Caco-2 (cell line): ENCODE measurements around the gene P2RX6. TPM values are rescaled to one million over a fixed set of nuclear protein-coding genes. Genes with fewer than 3 reads are reported as not detected.

Source experiments
- BruUV-seq: library from RNA; stranded (reverse); fragments of 400-500 nt; replicated peaks from 2 replicates; lab custom pipeline; 2021; lab: Mats Ljungman, UMichigan
- CTCF ChIA-PET: fragments of 300-600 bp; sonication (Branson Sonifier 250); formaldehyde crosslinking; loops from one replicate; lab custom pipeline; 2022; ENCODE audit warnings: antibody characterized with exemption; lab: Charles Lee
- POLR2A ChIA-PET: fragments of 300-600 bp; sonication (Branson Sonifier 250); formaldehyde crosslinking; loops from one replicate; lab custom pipeline; 2022; ENCODE audit warnings: antibody characterized with exemption; lab: Charles Lee
- DNase-seq, 2 experiments: peaks; one replicate each; pipeline versions ENCODE4 v3.0.0 to v3.0.0-alpha.2; 2020 to 2022
- H3K27me3 ChIP-seq: replicated peaks from 2 replicates; pipeline ENCODE4 v1.6.0; 2011; ENCODE audit warnings: low read length; ENCODE audit not compliant: control insufficient read depth, insufficient read depth
- H3K36me3 ChIP-seq: 2 replicates; pipeline ENCODE4 v1.5.1; 2011; ENCODE audit warnings: low read length; ENCODE audit not compliant: control insufficient read depth, insufficient read depth
- H3K4me1 ChIP-seq: fragments of 250-450 bp; sonication (Bioruptor Pico); 2 replicates; pipeline ENCODE4 v1.5.1; 2020; ENCODE audit warnings: mild to moderate bottlenecking
- H3K4me3 ChIP-seq: 2 replicates; pipeline ENCODE4 v1.5.1; 2011; ENCODE audit warnings: low read depth, mild to moderate bottlenecking, control low read depth, low read length
- H3K9me3 ChIP-seq: fragments of 250-450 bp; sonication (Bioruptor Pico); 2 replicates; pipeline ENCODE4 v1.5.1; 2020; ENCODE audit warnings: mild to moderate bottlenecking, moderate library complexity
- H3K27ac Mint-ChIP-seq: one replicate; pipeline ENCODE4 v1.8.0; 2022; ENCODE audit warnings: mixed read lengths; ENCODE audit not compliant: unreplicated experiment
- H3K27me3 Mint-ChIP-seq: one replicate; pipeline ENCODE4 v1.8.0; 2022; ENCODE audit warnings: mixed read lengths; ENCODE audit not compliant: insufficient read depth, unreplicated experiment
- H3K36me3 Mint-ChIP-seq: one replicate; pipeline ENCODE4 v1.8.0; 2022; ENCODE audit warnings: mild to moderate bottlenecking, mixed read lengths; ENCODE audit not compliant: insufficient read depth, unreplicated experiment
- H3K4me1 Mint-ChIP-seq: one replicate; pipeline ENCODE4 v1.8.0; 2022; ENCODE audit warnings: low read depth, mixed read lengths; ENCODE audit not compliant: unreplicated experiment
- H3K4me3 Mint-ChIP-seq: one replicate; pipeline ENCODE4 v1.8.0; 2022; ENCODE audit warnings: mild to moderate bottlenecking, moderate library complexity, mixed read lengths; ENCODE audit not compliant: unreplicated experiment
- H3K9me3 Mint-ChIP-seq: one replicate; pipeline ENCODE4 v1.8.0; 2022; ENCODE audit warnings: mixed read lengths; ENCODE audit not compliant: unreplicated experiment
- intact Hi-C: fragments of 100-400 bp; cut with micrococcal nuclease; formaldehyde crosslinking; loops from one replicate; pipeline ENCODE4 v1.10.0; 2022; ENCODE audit not compliant: unreplicated experiment
- total RNA-seq: library from RNA; stranded (reverse); gene quantifications from 2 replicates; pipeline ENCODE4 v1.2.3, GENCODE V29; 2022
- TF ChIP-seq, protein P1 (sequence below), 2 experiments: fragments of 200-600 bp in 1 of 2; IDR thresholded peaks; 1 replicate in 1 of 2; 2 replicates in 1 of 2; pipeline versions ENCODE4 v1.5.1 to v1.8.0; 2011 to 2022; ENCODE audit warnings: antibody characterized with exemption in 1 of 2, control low read depth in 1 of 2, inconsistent platforms in 1 of 2, low read depth in 1 of 2, low read length in 1 of 2, mild to moderate bottlenecking in 1 of 2, moderate library complexity in 1 of 2; ENCODE audit not compliant: insufficient read depth in 1 of 2, severe bottlenecking in 1 of 2, unreplicated experiment in 1 of 2

The P2RX6 gene
- total RNA-seq, 1 experiment from 2014 or later = 0.11 TPM

DNA sequence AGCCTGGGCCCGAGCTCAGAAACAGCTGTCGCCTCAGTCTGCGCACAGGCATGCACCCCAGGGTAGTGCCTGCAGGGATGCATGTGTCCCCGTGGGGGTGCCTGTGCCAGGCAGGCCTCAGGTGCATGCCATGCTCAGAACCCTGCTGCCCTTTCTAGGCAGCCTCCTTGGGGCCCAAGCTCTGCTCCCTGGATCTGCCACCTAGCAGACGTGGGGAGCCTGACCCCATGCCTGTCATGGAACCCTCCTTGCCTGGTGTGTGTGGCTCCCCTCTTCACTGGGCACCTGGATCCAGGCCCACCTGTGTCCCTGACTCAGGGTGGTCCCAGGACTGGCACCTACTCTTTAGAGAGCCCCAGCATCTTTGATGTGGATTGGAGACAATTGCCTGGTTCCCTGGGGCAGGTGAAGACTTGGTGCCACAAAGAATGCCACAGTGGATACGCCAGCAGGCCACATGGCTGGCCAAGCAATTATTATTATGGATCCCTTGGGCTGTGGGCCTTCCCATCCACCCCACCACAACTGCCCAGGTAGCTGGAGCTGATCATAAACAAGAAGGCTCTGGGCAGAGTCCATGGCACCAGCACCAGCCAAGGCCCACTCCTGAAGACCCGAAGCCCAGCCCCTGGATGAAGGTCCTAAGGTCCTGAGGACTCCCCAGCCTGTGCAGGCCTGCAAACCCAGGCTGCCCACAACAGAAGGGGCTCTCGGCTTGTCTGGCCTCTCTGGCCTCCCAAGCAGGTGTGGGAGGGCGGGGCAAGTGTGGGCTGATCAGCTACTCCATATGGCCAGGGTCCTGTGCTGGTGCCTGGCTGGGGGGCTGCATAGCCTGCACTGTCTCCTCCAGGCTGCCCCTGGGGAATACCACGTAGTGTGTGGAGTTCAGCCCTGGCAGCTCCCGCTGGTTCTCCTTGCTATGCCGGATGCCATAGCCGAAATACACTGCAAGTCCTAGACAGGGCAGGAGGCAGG lies 13.6 kb downstream of the P2RX6 start:
- Mint-ChIP-seq H3K4me3 (no peak overlapping the region), H3K9me3 (no peaks in the 10 kb centered on the region), H3K4me1 (no peaks in the 10 kb centered on the region), H3K36me3 (peaks cover 6% of the 10 kb centered on the region), H3K27ac (no peak overlapping the region), H3K27me3 (no peaks in the 10 kb centered on the region)
- Histone ChIP-seq H3K4me1 (peaks cover 31% of the 10 kb centered on the region), H3K9me3 (no peaks in the 10 kb centered on the region), H3K4me3 (no peak overlapping the region), H3K27me3 (no peaks in the 10 kb centered on the region), H3K36me3 (no peaks in the 10 kb centered on the region)
- CTCF ChIA-PET = no interaction called here
- DNase-seq = no peak
- intact Hi-C loops = no loop called here
- POLR2A ChIA-PET = no interaction called here
- no TSS peak for BruUV-seq
- TF ChIP-seq, protein P1, sequence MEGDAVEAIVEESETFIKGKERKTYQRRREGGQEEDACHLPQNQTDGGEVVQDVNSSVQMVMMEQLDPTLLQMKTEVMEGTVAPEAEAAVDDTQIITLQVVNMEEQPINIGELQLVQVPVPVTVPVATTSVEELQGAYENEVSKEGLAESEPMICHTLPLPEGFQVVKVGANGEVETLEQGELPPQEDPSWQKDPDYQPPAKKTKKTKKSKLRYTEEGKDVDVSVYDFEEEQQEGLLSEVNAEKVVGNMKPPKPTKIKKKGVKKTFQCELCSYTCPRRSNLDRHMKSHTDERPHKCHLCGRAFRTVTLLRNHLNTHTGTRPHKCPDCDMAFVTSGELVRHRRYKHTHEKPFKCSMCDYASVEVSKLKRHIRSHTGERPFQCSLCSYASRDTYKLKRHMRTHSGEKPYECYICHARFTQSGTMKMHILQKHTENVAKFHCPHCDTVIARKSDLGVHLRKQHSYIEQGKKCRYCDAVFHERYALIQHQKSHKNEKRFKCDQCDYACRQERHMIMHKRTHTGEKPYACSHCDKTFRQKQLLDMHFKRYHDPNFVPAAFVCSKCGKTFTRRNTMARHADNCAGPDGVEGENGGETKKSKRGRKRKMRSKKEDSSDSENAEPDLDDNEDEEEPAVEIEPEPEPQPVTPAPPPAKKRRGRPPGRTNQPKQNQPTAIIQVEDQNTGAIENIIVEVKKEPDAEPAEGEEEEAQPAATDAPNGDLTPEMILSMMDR (IDR thresholded peaks at IDR 0.05; ENCODE audit: insufficient read depth in 1 of 2, low read depth in 1 of 2, low read length in 1 of 2, severe bottlenecking in 1 of 2, unreplicated experiment in 1 of 2) = no peak

GRCh38 chr22:21029486-21030025 lies 14.6 kb downstream of the P2RX6 start:
- H3K4me1 Mint-ChIP-seq = no peaks in the 10 kb centered on the region
- CTCF ChIA-PET = no interaction called here
- H3K4me1 ChIP-seq = peaks cover 31% of the 10 kb centered on the region
- H3K36me3 ChIP-seq = no peaks in the 10 kb centered on the region
- TF ChIP-seq, protein P1 (IDR thresholded peaks at IDR 0.05; ENCODE audit: insufficient read depth in 1 of 2, low read depth in 1 of 2, low read length in 1 of 2, severe bottlenecking in 1 of 2, unreplicated experiment in 1 of 2) = no peak
- H3K27ac Mint-ChIP-seq = no peak overlapping the region
- intact Hi-C loops = no loop called here
- H3K27me3 ChIP-seq = no peaks in the 10 kb centered on the region
- H3K9me3 ChIP-seq = no peaks in the 10 kb centered on the region
- POLR2A ChIA-PET = no interaction called here
- no peak overlapping the region for H3K4me3 Mint-ChIP-seq
- H3K4me3 ChIP-seq = no peak overlapping the region
- BruUV-seq = no TSS peak
- H3K9me3 Mint-ChIP-seq = no peaks in the 10 kb centered on the region
- H3K27me3 Mint-ChIP-seq = no peaks in the 10 kb centered on the region
- DNase-seq = no peak
- peaks cover 9% of the 10 kb centered on the region for H3K36me3 Mint-ChIP-seq

DNA sequence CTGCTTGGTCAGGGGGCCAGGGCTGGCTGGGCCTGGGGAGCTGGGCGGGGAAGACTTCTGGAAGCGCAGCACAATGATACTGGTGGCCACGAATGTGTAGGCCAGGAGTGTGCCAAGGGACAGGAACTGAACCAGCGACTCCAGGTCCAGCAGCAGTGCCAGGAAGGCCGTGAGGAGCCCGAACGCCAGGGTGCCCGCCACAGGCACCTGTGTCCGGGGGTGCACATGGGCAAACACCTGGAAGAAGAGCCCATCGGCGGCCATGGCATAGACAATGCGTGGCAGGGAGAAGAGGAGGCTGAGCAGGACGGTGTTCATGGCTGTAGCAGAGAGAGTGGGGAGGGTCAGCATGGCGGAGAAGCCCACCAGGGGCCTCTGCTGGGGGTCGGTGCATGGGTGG lies 15.1 kb downstream of the P2RX6 start:
- BruUV-seq = no TSS peak
- H3K36me3 Mint-ChIP-seq = peaks cover 11% of the 10 kb centered on the region
- Histone ChIP-seq H3K9me3 (no peaks in the 10 kb centered on the region), H3K4me1 (peaks cover 31% of the 10 kb centered on the region), H3K27me3 (no peaks in the 10 kb centered on the region), H3K36me3 (no peaks in the 10 kb centered on the region), H3K4me3 (no peak overlapping the region)
- intact Hi-C loops = no loop called here
- H3K27ac Mint-ChIP-seq = no peak overlapping the region
- no peaks in the 10 kb centered on the region for H3K4me1 Mint-ChIP-seq
- CTCF ChIA-PET = no interaction called here
- no peaks in the 10 kb centered on the region for H3K27me3 Mint-ChIP-seq
- POLR2A ChIA-PET = no interaction called here
- TF ChIP-seq, protein P1 (IDR thresholded peaks at IDR 0.05; ENCODE audit: insufficient read depth in 1 of 2, low read depth in 1 of 2, low read length in 1 of 2, severe bottlenecking in 1 of 2, unreplicated experiment in 1 of 2) = no peak
- H3K9me3 Mint-ChIP-seq = no peaks in the 10 kb centered on the region
- no peak for DNase-seq
- no peak overlapping the region for H3K4me3 Mint-ChIP-seq
